GM12874 (cell line): Measurements from ENCODE around the gene OR52N5.

Experiments
- CTCF ChIP-seq: IDR thresholded peaks from 2 replicates; pipeline ENCODE4 v1.5.1; 2011; ENCODE audit warnings: low read depth, mild to moderate bottlenecking, control low read depth, low read length, moderate library complexity; ENCODE audit not compliant: insufficient read depth

Gene OR52N5

DNA sequence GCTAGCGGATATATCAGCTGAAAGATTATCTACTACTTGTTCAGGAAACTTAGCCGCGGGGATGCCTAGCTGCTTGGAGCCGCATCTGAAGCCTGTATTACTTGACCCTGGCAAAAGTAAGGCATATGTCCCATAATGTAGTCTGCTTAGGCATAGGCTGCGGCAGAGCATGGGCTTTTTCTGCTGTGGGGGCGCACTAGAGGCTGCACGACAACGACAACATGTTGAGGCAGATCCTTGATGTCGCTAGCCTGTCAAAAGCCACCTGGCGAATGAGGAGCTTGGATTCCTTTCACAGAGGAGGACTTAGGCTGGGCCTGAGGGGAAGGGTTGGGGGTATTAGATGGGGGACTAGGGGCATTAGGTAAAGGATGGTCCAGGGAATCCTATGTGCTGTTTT, 24.4 kb upstream of the OR52N5 start:
- no peak for TF ChIP-seq CTCF

- TF ChIP-seq CTCF = no peak
These were observed 20.8 kb upstream of the OR52N5 start for GRCh38 chr11:5803982-5804381.

DNA sequence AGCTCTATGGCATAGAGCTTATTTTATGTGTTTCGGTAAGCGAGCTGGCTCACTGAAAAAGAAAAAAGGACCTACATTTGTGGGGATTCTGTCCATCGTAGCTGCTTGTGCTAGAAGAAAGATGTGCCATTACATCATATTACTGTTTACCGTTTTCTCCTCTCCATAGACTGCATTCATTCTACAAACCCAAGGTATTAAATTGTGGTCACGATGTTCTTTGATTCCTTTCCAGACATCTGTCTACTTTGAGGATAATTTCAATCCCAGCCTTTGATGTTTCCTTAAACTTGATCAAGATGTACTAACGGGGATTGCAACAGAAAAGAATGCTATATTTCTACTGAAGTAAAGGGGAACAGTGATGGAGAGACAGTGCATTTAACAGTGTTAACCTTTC, 13.4 kb upstream of the OR52N5 start:
- TF ChIP-seq CTCF = no peak

- no peak for TF ChIP-seq CTCF
These were observed 8.0 kb upstream of the OR52N5 start, which contains the start of gene OR52N1 for GRCh38 chr11:5791165-5791564. TSS of gene OR52N1 (minus strand) at chr11:5791265. CDS start at chr11:5788816, 2,449 bp downstream.

DNA sequence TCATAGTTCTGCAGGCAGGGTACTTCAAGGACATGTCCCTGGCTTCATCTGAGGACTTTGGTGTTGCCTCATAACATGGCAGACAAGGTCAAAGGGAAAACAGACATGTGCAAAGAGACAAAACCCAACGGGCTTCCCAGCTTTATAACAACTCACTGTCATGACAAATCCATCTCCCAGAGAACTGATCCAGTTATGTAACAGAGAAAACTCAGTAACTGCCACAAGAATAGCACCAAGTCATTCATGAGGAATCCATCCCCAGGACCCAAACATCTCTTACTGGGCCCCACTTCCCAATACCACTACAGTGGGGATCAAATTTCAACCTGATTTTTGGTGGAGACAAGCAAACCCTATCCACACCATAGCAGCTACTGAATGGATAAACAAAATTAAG, 16.1 kb downstream of the OR52N5 start:
- no peak for TF ChIP-seq CTCF

GRCh38 chr11:5753943-5754342, 29.2 kb downstream of the OR52N5 start, which contains the start of gene OR52N4:
TSS of gene OR52N4 (plus strand) at chr11:5754243. CDS start at chr11:5754741, 498 bp downstream.
- no peak for TF ChIP-seq CTCF

DNA sequence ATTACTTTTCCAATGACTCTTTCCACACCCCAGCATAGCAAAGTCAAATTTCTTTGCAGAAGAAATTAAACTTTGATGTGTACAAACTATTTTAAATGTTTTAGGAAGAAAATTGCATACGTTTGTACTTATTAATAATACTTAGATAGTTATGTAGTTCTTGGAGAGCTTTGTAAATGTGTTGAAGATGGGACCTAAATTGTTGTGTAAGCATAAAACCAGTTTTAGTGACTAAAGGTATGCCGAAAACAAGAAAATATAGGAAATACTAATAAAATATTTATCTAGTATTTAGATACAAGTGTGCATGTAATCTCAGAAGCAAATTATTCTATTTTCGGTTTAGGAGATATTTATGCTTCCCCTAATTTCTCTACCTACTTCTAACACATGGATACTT, 33.3 kb downstream of the OR52N5 start:
- TF ChIP-seq CTCF = no peak

DNA sequence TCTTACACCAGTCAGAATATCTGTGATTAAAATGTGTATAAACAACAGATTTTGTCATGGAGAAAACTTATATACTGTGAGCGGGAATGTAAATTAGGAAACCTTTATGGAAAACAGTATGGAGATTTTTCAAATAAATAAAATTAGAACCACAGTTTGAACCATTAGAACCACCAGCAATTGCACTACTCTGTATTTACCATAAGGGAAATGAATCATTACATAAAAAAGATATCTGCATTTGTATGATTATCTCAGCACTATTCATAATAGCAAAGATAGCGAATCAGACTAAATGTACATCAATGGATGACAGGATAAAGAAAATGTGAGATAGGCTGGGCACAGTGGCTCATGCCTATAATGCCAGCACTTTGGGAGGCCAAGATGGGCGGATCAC, 36.5 kb downstream of the OR52N5 start:
- TF ChIP-seq CTCF = no peak
